ENCODE measurements around the gene FNDC3B. TPM values are rescaled to one million over a fixed set of nuclear protein-coding genes. Genes with fewer than 3 reads are reported as not detected.

FNDC3B gene
- total RNA-seq, 4 donors from 2014 or later: 23.9 to 61.9 (median 37.0) TPM

- H3K4me1 ChIP-seq: peaks cover 7% of the 10 kb centered on the region
- H3K9me3 ChIP-seq: no peaks in the 10 kb centered on the region
- H3K27me3 ChIP-seq: no peaks in the 10 kb centered on the region
- peaks cover 6% of the 10 kb centered on the region for H3K36me3 ChIP-seq
- WGBS: 92% methylated on average over 3 of the region's 3 CpGs
- H3K4me3 ChIP-seq: no peak overlapping the region
- no peak overlapping the region for H3K27ac ChIP-seq
- TF ChIP-seq POLR2AphosphoS5 (IDR thresholded peaks at IDR 0.05): no peak
- TF ChIP-seq CTCF (IDR thresholded peaks at IDR 0.05): no peak
- TF ChIP-seq EP300 (IDR thresholded peaks at IDR 0.05): no peak
- TF ChIP-seq POLR2A (IDR thresholded peaks at IDR 0.05): no peak
- DNase-seq (ENCODE audit: low spot score in 2 of 2): no peak
These were observed 243.5 kb downstream of the FNDC3B start for GRCh38 chr3:172282850-172283249.

- Histone ChIP-seq H3K36me3 (peaks cover 14% of the 10 kb centered on the region), H3K27ac (no peak overlapping the region), H3K4me1 (peaks cover 10% of the 10 kb centered on the region), H3K4me3 (no peak overlapping the region), H3K9me3 (no peaks in the 10 kb centered on the region), H3K27me3 (no peaks in the 10 kb centered on the region)
- DNase-seq (ENCODE audit: low spot score in 2 of 2): no peak
- no peak for TF ChIP-seq POLR2AphosphoS5 (IDR thresholded peaks at IDR 0.05)
- TF ChIP-seq POLR2A (IDR thresholded peaks at IDR 0.05): no peak
- no peak for TF ChIP-seq CTCF (IDR thresholded peaks at IDR 0.05)
- 74% methylated on average over 5 of the region's 5 CpGs for WGBS
These were observed 244.5 kb downstream of the FNDC3B start for GRCh38 chr3:172283841-172284357.

GRCh38 chr3:172285844-172286243 is 246.5 kb downstream of the FNDC3B start:
- H3K4me1 ChIP-seq: peaks cover 12% of the 10 kb centered on the region
- no peak for DNase-seq (ENCODE audit: low spot score in 2 of 2)

GRCh38 chr3:172286548-172287148 is 247.3 kb downstream of the FNDC3B start:
- no peak overlapping the region for H3K4me3 ChIP-seq
- DNase-seq (ENCODE audit: low spot score in 2 of 2): no peak
- no peaks in the 10 kb centered on the region for H3K9me3 ChIP-seq
- H3K4me1 ChIP-seq: peaks cover 12% of the 10 kb centered on the region
- WGBS: 77% methylated on average over 3 of the region's 3 CpGs
- TF ChIP-seq POLR2A (IDR thresholded peaks at IDR 0.05) (no peak), POLR2AphosphoS5 (IDR thresholded peaks at IDR 0.05) (no peak), CTCF (IDR thresholded peaks at IDR 0.05) (no peak), EP300 (IDR thresholded peaks at IDR 0.05) (no peak)
- no peak overlapping the region for H3K27ac ChIP-seq
- H3K27me3 ChIP-seq: no peaks in the 10 kb centered on the region
- H3K36me3 ChIP-seq: peaks cover 17% of the 10 kb centered on the region

More at GRCh38 chr3:172285844-172286243, 246.5 kb downstream of the FNDC3B start:
- Histone ChIP-seq H3K9me3 (no peaks in the 10 kb centered on the region), H3K27me3 (no peaks in the 10 kb centered on the region), H3K4me3 (no peak overlapping the region), H3K36me3 (peaks cover 17% of the 10 kb centered on the region), H3K27ac (no peak overlapping the region)
- 82% methylated on average over 4 of the region's 4 CpGs for WGBS
- TF ChIP-seq POLR2AphosphoS5 (IDR thresholded peaks at IDR 0.05): no peak
- TF ChIP-seq CTCF (IDR thresholded peaks at IDR 0.05): no peak
- TF ChIP-seq EP300 (IDR thresholded peaks at IDR 0.05): no peak
- TF ChIP-seq POLR2A (IDR thresholded peaks at IDR 0.05): no peak

GRCh38 chr3:172287937-172288477 is 248.6 kb downstream of the FNDC3B start:
- 79% methylated on average over 4 of the region's 4 CpGs for WGBS
- Histone ChIP-seq H3K27ac (no peak overlapping the region), H3K9me3 (no peaks in the 10 kb centered on the region), H3K27me3 (no peaks in the 10 kb centered on the region), H3K4me3 (no peak overlapping the region), H3K4me1 (peaks cover 12% of the 10 kb centered on the region), H3K36me3 (peaks cover 17% of the 10 kb centered on the region)
- no peak for DNase-seq (ENCODE audit: low spot score in 2 of 2)
- TF ChIP-seq POLR2AphosphoS5 (IDR thresholded peaks at IDR 0.05): no peak

Data from suprapubic skin (tissue), 4 donors.